Activated B cell treated with CpG ODN at 0.5 μM for 24 hours (primary cell): Measurements from ENCODE around the gene PRKAA2. TPM values are rescaled to one million over a fixed set of nuclear protein-coding genes. Genes with fewer than 3 reads are reported as not detected.
A peak's percentile ranks its signal among the peaks of the same experiment; 100 is the strongest.

ENCODE experiments used
- ATAC-seq: fragments of 200-7000 bp; cut with Tn5 transposase; one replicate; pipeline ENCODE4 v1.10.0; 2021; ENCODE audit warnings: low read depth, mild to moderate bottlenecking, moderate library complexity
- CTCF ChIA-PET: fragments of 350-600 bp; sonication (Branson Sonifier 250); formaldehyde crosslinking; loops from one replicate; lab custom pipeline; 2021; ENCODE audit warnings: antibody characterized with exemption; lab: Charles Lee
- POLR2A ChIA-PET: fragments of 350-600 bp; sonication (Branson Sonifier 250); formaldehyde crosslinking; loops from one replicate; lab custom pipeline; 2021; ENCODE audit warnings: antibody characterized with exemption; lab: Charles Lee
- DNase-seq: peaks from one replicate; pipeline ENCODE4 v3.0.0; 2022
- H3K27ac Mint-ChIP-seq: one replicate; pipeline ENCODE4 v1.8.0; 2020; ENCODE audit warnings: mixed read lengths
- H3K27me3 Mint-ChIP-seq: one replicate; pipeline ENCODE4 v1.8.0; 2021; ENCODE audit warnings: mixed read lengths
- H3K36me3 Mint-ChIP-seq: one replicate; pipeline ENCODE4 v1.8.0; 2021; ENCODE audit warnings: low read depth, mixed read lengths
- H3K4me1 Mint-ChIP-seq: one replicate; pipeline ENCODE4 v1.8.0; 2021; ENCODE audit warnings: mixed read lengths
- H3K4me3 Mint-ChIP-seq: one replicate; pipeline ENCODE4 v1.8.0; 2020; ENCODE audit warnings: mild to moderate bottlenecking, mixed read lengths
- H3K9me3 Mint-ChIP-seq: one replicate; pipeline ENCODE4 v1.8.0; 2020; ENCODE audit warnings: mixed read lengths
- intact Hi-C: fragments of 100-400 bp; cut with micrococcal nuclease; formaldehyde crosslinking; loops from one replicate; pipeline ENCODE4 v1.15.1; 2024
- total RNA-seq: library from RNA; stranded (reverse); gene quantifications from 2 replicates; pipeline ENCODE4 v1.2.3, GENCODE V29; 2022
- TF ChIP-seq, protein P1 (sequence below): fragments of 200-600 bp; IDR thresholded peaks from one replicate; pipeline ENCODE4 v1.8.0; 2022; ENCODE audit warnings: antibody characterized with exemption, mild to moderate bottlenecking

The PRKAA2 gene
- total RNA-seq, 1 donor from 2014 or later = not detected

DNA sequence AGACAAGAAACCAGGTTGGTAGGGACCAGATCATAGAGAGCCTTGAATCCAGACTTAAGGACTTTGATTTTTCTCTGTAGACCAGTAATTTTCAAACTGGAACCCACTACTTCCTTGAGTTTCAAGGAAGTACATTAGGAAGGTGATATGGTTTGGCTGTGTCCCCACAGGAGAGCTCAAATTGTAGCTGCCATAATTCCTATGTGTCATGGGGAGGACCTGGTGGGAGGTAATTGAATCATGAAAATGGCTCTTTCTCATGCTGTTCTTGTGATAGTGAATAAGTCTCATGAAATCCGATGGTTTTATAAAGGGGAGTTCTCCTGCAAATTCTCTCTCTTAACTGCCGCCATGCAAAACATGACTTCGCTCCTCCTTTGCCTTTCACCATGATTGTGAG, 10.1 kb upstream of the PRKAA2 start:
- Mint-ChIP-seq H3K4me1 (no peaks in the 10 kb centered on the region), H3K36me3 (no peaks in the 10 kb centered on the region), H3K27me3 (peaks cover 8% of the 10 kb centered on the region), H3K27ac (no peak overlapping the region), H3K4me3 (no peak overlapping the region), H3K9me3 (no peaks in the 10 kb centered on the region)
- intact Hi-C loops = no loop called here
- DNase-seq = no peak
- ChIA-PET POLR2A (no interaction called here), CTCF (no interaction called here)
- no peak for ATAC-seq
- TF ChIP-seq, protein P1, sequence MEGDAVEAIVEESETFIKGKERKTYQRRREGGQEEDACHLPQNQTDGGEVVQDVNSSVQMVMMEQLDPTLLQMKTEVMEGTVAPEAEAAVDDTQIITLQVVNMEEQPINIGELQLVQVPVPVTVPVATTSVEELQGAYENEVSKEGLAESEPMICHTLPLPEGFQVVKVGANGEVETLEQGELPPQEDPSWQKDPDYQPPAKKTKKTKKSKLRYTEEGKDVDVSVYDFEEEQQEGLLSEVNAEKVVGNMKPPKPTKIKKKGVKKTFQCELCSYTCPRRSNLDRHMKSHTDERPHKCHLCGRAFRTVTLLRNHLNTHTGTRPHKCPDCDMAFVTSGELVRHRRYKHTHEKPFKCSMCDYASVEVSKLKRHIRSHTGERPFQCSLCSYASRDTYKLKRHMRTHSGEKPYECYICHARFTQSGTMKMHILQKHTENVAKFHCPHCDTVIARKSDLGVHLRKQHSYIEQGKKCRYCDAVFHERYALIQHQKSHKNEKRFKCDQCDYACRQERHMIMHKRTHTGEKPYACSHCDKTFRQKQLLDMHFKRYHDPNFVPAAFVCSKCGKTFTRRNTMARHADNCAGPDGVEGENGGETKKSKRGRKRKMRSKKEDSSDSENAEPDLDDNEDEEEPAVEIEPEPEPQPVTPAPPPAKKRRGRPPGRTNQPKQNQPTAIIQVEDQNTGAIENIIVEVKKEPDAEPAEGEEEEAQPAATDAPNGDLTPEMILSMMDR = no peak

- TF ChIP-seq, protein P1 = no peak
- POLR2A ChIA-PET = no interaction called here
- Mint-ChIP-seq H3K9me3 (no peaks in the 10 kb centered on the region), H3K4me1 (no peaks in the 10 kb centered on the region), H3K27ac (no peak overlapping the region), H3K36me3 (no peaks in the 10 kb centered on the region), H3K27me3 (peaks cover 9% of the 10 kb centered on the region), H3K4me3 (no peak overlapping the region)
- intact Hi-C loops = no loop called here
- ATAC-seq (no peak), DNase-seq (no peak)
- CTCF ChIA-PET = no interaction called here
These were observed 6.9 kb upstream of the PRKAA2 start for GRCh38 chr1:56638248-56638647.

- intact Hi-C loops = no loop called here
- Mint-ChIP-seq H3K4me1 (peaks cover 4% of the 10 kb centered on the region), H3K27me3 (peaks cover 13% of the 10 kb centered on the region), H3K4me3 (no peak overlapping the region), H3K9me3 (no peaks in the 10 kb centered on the region), H3K36me3 (no peaks in the 10 kb centered on the region), H3K27ac (no peak overlapping the region)
- ATAC-seq (no peak), DNase-seq (no peak)
- TF ChIP-seq, protein P1 = no peak
- CTCF ChIA-PET = no interaction called here
- POLR2A ChIA-PET = no interaction called here
These were observed 5.9 kb upstream of the PRKAA2 start for GRCh38 chr1:56639211-56639610.

DNA sequence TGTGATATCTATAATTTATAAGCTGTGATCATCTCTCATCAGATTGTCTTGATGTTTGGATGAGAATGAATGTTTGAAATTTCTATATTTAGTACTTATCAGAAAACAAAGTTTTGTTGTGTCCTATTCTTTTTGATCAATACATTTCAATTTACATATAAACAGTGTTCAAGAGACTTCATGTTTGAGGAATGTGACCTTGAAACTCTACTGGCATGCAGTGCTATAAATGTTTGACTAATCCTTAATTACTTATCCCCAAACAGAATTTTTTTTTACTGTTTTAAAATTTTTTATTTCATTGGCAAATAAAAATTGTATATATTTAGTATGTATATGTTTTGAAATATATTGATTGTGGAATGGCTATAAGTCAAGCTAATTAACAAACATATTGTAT, 1.5 kb upstream of the PRKAA2 start:
- POLR2A ChIA-PET = interaction anchor here (0.5 kb wide), 1 partner anchor 55 kb away, joined by 3 read pairs; no protein-coding TSS in a partner anchor
- Mint-ChIP-seq H3K27me3 (peaks cover 43% of the 10 kb centered on the region), H3K36me3 (no peaks in the 10 kb centered on the region), H3K4me1 (peaks cover 20% of the 10 kb centered on the region), H3K9me3 (no peaks in the 10 kb centered on the region), H3K27ac (no peak overlapping the region), H3K4me3 (peak overlapping the region; percentile 32)
- CTCF ChIA-PET = no interaction called here
- ATAC-seq (no peak), DNase-seq (no peak)
- intact Hi-C loops = no loop called here
- TF ChIP-seq, protein P1 = no peak

- no peak for DNase-seq
- intact Hi-C loops = no loop called here
- TF ChIP-seq, protein P1 = no peak
- no peaks in the 10 kb centered on the region for H3K36me3 Mint-ChIP-seq
- H3K27me3 Mint-ChIP-seq = peaks cover 45% of the 10 kb centered on the region
- POLR2A ChIA-PET = interaction anchor here (0.5 kb wide), 1 partner anchor 55 kb away, joined by 3 read pairs; no protein-coding TSS in a partner anchor
- no peak for ATAC-seq
- no peaks in the 10 kb centered on the region for H3K9me3 Mint-ChIP-seq
- CTCF ChIA-PET = no interaction called here
- peak overlapping the region; percentile 77 for H3K4me3 Mint-ChIP-seq
- no peak overlapping the region for H3K27ac Mint-ChIP-seq
- H3K4me1 Mint-ChIP-seq = peaks cover 20% of the 10 kb centered on the region
These were observed 823 bp upstream of the PRKAA2 start for GRCh38 chr1:56644064-56644918.
